MM.1S (cell line): Measurements from ENCODE around the gene THEM4.

Source experiments
- EZH2 ChIP-seq: fragments of 300-600 bp; sonication (generic); optimal IDR thresholded peaks from 2 replicates; pipeline ENCODE3; 2017; ENCODE audit warnings: low read depth, mild to moderate bottlenecking, antibody characterized with exemption, low read length, mixed read lengths
- EZH2phosphoT487 ChIP-seq: fragments of 300-600 bp; sonication (generic); IDR thresholded peaks from 2 replicates; pipeline ENCODE4 v1.6.1; 2018; ENCODE audit warnings: antibody characterized with exemption, low read length
- TF ChIP-seq, protein P1 (sequence below): fragments of 300-600 bp; sonication (generic); IDR thresholded peaks from 2 replicates; pipeline ENCODE4 v1.5.1; 2016; ENCODE audit warnings: antibody characterized with exemption, low read length, mixed read lengths

DNA sequence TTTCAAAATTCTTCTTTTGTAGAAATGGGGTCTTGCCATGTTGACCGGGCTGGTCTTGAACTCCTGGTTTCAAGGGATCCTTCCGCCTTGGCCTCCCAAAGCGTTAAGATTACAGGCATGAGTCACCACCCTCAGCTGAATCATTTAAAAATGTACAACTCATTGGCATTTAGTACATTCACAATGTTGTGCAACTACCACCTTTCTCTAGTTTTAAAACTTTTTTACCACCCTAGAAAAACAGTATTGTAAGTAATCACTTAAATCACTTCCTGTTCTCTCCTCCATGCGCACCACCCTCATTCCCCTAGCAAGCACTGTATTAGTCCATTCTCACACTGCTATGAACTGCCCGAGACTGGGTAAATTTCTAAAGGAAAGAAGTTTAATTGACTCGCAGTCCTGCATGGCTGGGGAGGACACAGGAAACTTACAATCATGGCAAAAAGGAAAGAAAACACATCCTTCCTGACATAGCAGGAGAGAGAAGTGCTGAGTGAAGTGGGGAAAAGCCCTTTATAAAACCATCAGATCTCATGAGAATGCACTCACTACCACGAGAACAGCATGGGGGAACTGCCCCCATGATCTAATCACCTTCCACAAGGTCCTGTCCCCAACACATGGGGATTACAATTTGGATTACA is 41.4 kb downstream of the THEM4 start:
- TF ChIP-seq, protein P1, sequence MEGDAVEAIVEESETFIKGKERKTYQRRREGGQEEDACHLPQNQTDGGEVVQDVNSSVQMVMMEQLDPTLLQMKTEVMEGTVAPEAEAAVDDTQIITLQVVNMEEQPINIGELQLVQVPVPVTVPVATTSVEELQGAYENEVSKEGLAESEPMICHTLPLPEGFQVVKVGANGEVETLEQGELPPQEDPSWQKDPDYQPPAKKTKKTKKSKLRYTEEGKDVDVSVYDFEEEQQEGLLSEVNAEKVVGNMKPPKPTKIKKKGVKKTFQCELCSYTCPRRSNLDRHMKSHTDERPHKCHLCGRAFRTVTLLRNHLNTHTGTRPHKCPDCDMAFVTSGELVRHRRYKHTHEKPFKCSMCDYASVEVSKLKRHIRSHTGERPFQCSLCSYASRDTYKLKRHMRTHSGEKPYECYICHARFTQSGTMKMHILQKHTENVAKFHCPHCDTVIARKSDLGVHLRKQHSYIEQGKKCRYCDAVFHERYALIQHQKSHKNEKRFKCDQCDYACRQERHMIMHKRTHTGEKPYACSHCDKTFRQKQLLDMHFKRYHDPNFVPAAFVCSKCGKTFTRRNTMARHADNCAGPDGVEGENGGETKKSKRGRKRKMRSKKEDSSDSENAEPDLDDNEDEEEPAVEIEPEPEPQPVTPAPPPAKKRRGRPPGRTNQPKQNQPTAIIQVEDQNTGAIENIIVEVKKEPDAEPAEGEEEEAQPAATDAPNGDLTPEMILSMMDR = no peak
- TF ChIP-seq EZH2phosphoT487 = no peak
- TF ChIP-seq EZH2 = no peak
